Measurements from ENCODE around the gene CNPY4.

DNA sequence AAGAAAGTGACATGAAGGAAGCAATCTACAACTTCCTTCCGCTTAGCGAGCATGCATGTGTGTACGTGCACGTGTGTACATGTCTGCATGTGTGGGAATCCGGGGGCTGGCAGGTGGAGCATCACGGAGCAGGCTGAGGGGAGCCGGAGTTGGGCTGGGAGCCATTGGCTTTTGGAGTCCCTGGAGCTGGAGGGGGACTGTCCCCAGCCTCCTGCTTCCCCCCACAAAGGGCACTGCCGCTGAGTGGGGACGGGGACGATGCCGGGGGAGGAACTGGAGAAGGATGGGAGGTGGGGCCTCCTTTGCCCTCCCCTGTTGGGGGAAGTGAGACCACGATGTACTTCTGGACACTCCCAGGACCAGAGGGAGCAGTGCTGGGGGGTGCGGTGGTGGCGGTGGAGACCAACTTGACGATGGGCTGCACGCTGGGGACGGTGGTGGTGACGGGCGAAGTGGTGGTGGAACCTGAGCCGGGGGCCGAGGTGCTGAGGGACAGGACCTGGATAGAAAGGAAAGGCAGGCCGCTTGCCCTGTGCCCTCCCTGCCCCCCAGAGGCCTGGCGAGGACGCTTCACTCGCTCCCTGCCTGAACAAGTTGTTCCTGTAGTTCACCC lies 12.2 kb upstream of the CNPY4 start:
- TF ChIP-seq, protein P1, sequence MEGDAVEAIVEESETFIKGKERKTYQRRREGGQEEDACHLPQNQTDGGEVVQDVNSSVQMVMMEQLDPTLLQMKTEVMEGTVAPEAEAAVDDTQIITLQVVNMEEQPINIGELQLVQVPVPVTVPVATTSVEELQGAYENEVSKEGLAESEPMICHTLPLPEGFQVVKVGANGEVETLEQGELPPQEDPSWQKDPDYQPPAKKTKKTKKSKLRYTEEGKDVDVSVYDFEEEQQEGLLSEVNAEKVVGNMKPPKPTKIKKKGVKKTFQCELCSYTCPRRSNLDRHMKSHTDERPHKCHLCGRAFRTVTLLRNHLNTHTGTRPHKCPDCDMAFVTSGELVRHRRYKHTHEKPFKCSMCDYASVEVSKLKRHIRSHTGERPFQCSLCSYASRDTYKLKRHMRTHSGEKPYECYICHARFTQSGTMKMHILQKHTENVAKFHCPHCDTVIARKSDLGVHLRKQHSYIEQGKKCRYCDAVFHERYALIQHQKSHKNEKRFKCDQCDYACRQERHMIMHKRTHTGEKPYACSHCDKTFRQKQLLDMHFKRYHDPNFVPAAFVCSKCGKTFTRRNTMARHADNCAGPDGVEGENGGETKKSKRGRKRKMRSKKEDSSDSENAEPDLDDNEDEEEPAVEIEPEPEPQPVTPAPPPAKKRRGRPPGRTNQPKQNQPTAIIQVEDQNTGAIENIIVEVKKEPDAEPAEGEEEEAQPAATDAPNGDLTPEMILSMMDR (IDR thresholded peaks at IDR 0.05; ENCODE audit: extremely low read depth in 1 of 2, insufficient read depth in 1 of 2, low read depth in 1 of 2, low read length in 2 of 2), result no peak
- no peak for TF ChIP-seq GATA2 (IDR thresholded peaks at IDR 0.05; ENCODE audit: insufficient read depth, insufficient read length, low read depth, low read length)
- TF ChIP-seq POLR2A (IDR thresholded peaks at IDR 0.05; ENCODE audit: low read depth, low read length), result no peak
- TF ChIP-seq EZH2 (IDR thresholded peaks at IDR 0.05; ENCODE audit: borderline replicate concordance, low read depth, low read length, severe bottlenecking), result no peak
- no peak for TF ChIP-seq POLR2AphosphoS5 (IDR thresholded peaks at IDR 0.05; ENCODE audit: insufficient read depth, low read depth, low read length)
- TF ChIP-seq, protein P2, sequence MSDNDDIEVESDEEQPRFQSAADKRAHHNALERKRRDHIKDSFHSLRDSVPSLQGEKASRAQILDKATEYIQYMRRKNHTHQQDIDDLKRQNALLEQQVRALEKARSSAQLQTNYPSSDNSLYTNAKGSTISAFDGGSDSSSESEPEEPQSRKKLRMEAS (IDR thresholded peaks at IDR 0.05; ENCODE audit: insufficient read depth, insufficient read length), result no peak
- no peak for TF ChIP-seq MYC (IDR thresholded peaks at IDR 0.05; ENCODE audit: low read depth, low read length)
- no peak for TF ChIP-seq FOS (IDR thresholded peaks at IDR 0.05; ENCODE audit: borderline replicate concordance, insufficient read depth, low read length)
